ENCODE results near the gene LCN6. TPM values are rescaled to one million over a fixed set of nuclear protein-coding genes. Genes with fewer than 3 reads are reported as not detected.

The LCN6 gene
- total and polyA plus RNA-seq, 9 of the 15 experiments (the other 6 are each of a cell fraction or from before 2014, with no cell fraction given): 0.10 to 0.45 (median 0.37) TPM; not detected in 5

GRCh38 chr9:136694163-136694871, 54.0 kb downstream of the LCN6 start (continued):
- TF ChIP-seq ZKSCAN1 (IDR thresholded peaks at IDR 0.05; ENCODE audit: low read depth, low read length) (0 out of 2 replicates have a peak, but pooled peaks have one; percentile 13), RCOR1 (IDR thresholded peaks at IDR 0.05; ENCODE audit: borderline replicate concordance in 1 of 2, low read depth in 2 of 2, low read length in 2 of 2) (0 out of 4 replicates have a peak, but pooled peaks of 1 of the 2 experiments have one; percentile 26), JUNB (CRISPR knock-in tag; conservative IDR thresholded peaks at IDR 0.05) (no peak), MAZ (CRISPR knock-in tag; conservative IDR thresholded peaks at IDR 0.05 in 1 of 2, IDR thresholded peaks at IDR 0.05 in 1 of 2) (peak; percentile 71 to 77; a peak in 3 of 4 replicates), ZNF165 (CRISPR knock-in tag; IDR thresholded peaks at IDR 0.05; ENCODE audit: borderline replicate concordance) (no peak), CHD2 (IDR thresholded peaks at IDR 0.05; ENCODE audit: low read depth, low read length) (no peak), FOXP4 (CRISPR knock-in tag; IDR thresholded peaks at IDR 0.05; ENCODE audit: borderline replicate concordance) (no peak), DLX4 (CRISPR knock-in tag; IDR thresholded peaks at IDR 0.05) (no peak), HDAC2 (IDR thresholded peaks at IDR 0.05) (no peak)
- TF ChIP-seq, protein P1, sequence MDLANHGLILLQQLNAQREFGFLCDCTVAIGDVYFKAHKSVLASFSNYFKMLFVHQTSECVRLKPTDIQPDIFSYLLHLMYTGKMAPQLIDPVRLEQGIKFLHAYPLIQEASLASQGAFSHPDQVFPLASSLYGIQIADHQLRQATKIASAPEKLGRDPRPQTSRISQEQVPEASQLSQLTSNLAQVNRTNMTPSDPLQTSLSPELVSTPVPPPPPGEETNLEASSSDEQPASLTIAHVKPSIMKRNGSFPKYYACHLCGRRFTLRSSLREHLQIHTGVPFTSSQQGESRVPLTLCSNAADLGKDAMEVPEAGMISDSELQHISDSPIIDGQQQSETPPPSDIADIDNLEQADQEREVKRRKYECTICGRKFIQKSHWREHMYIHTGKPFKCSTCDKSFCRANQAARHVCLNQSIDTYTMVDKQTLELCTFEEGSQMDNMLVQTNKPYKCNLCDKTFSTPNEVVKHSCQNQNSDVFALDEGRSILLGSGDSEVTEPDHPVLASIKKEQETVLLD (IDR thresholded peaks at IDR 0.05): no peak

Small RNA genes lying within 50 kb of the gene (microRNA-seq; reads per million reads assigned to microRNA genes)
- gene MIR6722 (ENCODE audit: borderline microRNAs expressed): not detected

Small RNA genes lying within 50 kb of the gene (small RNA-seq; reads per million reads assigned to genes)
- gene ATP6V1G1P3 (not detected), gene MIR6722 (not detected)

Other genes with a start within 250 kb of the LCN6 start
Only the 7 nearest of the 22 such genes appear.
- 22.3 and 25.2 TPM in 2 replicates for gene DIPK1B, start 36.0 kb downstream of the LCN6 start, total RNA-seq (2014; rRNA removed)
- 2.8 TPM in 2 replicates for gene DIPK1B, start 36.0 kb downstream of the LCN6 start, total RNA-seq (2014; rRNA removed; fragmentation: Illumina TruSeq; extraction: Trizol)
- 5.9 and 7.4 TPM in 2 replicates for gene DIPK1B, start 36.0 kb downstream of the LCN6 start, total RNA-seq (2015; rRNA removed; fragmentation: Illumina TruSeq; extraction: Trizol)
- 20.4 TPM in 2 replicates for gene DIPK1B, start 36.0 kb downstream of the LCN6 start, total RNA-seq (2021)
- 11.4 and 20.2 TPM in 2 replicates for gene DIPK1B, start 36.0 kb downstream of the LCN6 start, polyA plus RNA-seq (2011; rRNA removed)
- gene DIPK1B, start 36.0 kb downstream of the LCN6 start, polyA plus RNA-seq (2014; fragmentation: Illumina TruSeq; extraction: Trizol): 4.2 and 6.8 TPM in 2 replicates
- under 1 TPM; 0.08 to 0.21 TPM for gene DIPK1B, start 36.0 kb downstream of the LCN6 start, polyA plus RNA-seq (2014; fragmentation: Nextera tagmentation; extraction: Ambion mirVana)
- 20.5 and 21.2 TPM in 2 replicates for gene DIPK1B, start 36.0 kb downstream of the LCN6 start, polyA plus RNA-seq (2014; rRNA removed)
- 0.12 TPM in 1 of 2 replicates, not detected in the other for gene LCN10, start 5.6 kb downstream of the LCN6 start, total RNA-seq (2014; rRNA removed)
- not detected in 2 replicates for gene LCN10, start 5.6 kb downstream of the LCN6 start, total RNA-seq (2014; rRNA removed; fragmentation: Illumina TruSeq; extraction: Trizol)
- 0.11 TPM in 1 of 2 replicates, not detected in the other for gene LCN10, start 5.6 kb downstream of the LCN6 start, total RNA-seq (2015; rRNA removed; fragmentation: Illumina TruSeq; extraction: Trizol)
- gene LCN10, start 5.6 kb downstream of the LCN6 start, total RNA-seq (2021): 0.29 TPM in 1 of 2 replicates, not detected in the other
- 0.11 and 0.14 TPM in 2 replicates for gene LCN10, start 5.6 kb downstream of the LCN6 start, polyA plus RNA-seq (2011; rRNA removed)
- 0.11 and 0.21 TPM in 2 replicates for gene LCN10, start 5.6 kb downstream of the LCN6 start, polyA plus RNA-seq (2014; fragmentation: Illumina TruSeq; extraction: Trizol)
- gene LCN10, start 5.6 kb downstream of the LCN6 start, polyA plus RNA-seq (2014; fragmentation: Nextera tagmentation; extraction: Ambion mirVana): under 1 TPM in 1 of 2 experiments, not detected in 1; 0.10 TPM
- gene LCN10, start 5.6 kb downstream of the LCN6 start, polyA plus RNA-seq (2014; rRNA removed): 0.16 TPM in 1 of 2 replicates, not detected in the other
- not detected in 2 replicates for gene LCN8, start 9.7 kb upstream of the LCN6 start, total RNA-seq (2014; rRNA removed)
- not detected in 2 replicates for gene LCN8, start 9.7 kb upstream of the LCN6 start, total RNA-seq (2014; rRNA removed; fragmentation: Illumina TruSeq; extraction: Trizol)
- not detected in 2 replicates for gene LCN8, start 9.7 kb upstream of the LCN6 start, total RNA-seq (2015; rRNA removed; fragmentation: Illumina TruSeq; extraction: Trizol)
- gene LCN8, start 9.7 kb upstream of the LCN6 start, total RNA-seq (2021): not detected in 2 replicates
- gene LCN8, start 9.7 kb upstream of the LCN6 start, polyA plus RNA-seq (2011; rRNA removed): not detected in 2 replicates
- gene LCN8, start 9.7 kb upstream of the LCN6 start, polyA plus RNA-seq (2014; fragmentation: Illumina TruSeq; extraction: Trizol): not detected in 2 replicates
- not detected for gene LCN8, start 9.7 kb upstream of the LCN6 start, polyA plus RNA-seq (2014; fragmentation: Nextera tagmentation; extraction: Ambion mirVana)
- not detected in 2 replicates for gene LCN8, start 9.7 kb upstream of the LCN6 start, polyA plus RNA-seq (2014; rRNA removed)
- gene LCN15, start 16.0 kb upstream of the LCN6 start, total RNA-seq (2014; rRNA removed): not detected in 2 replicates
- gene LCN15, start 16.0 kb upstream of the LCN6 start, total RNA-seq (2014; rRNA removed; fragmentation: Illumina TruSeq; extraction: Trizol): not detected in 2 replicates
- not detected in 2 replicates for gene LCN15, start 16.0 kb upstream of the LCN6 start, total RNA-seq (2015; rRNA removed; fragmentation: Illumina TruSeq; extraction: Trizol)
- gene LCN15, start 16.0 kb upstream of the LCN6 start, total RNA-seq (2021): not detected in 2 replicates
- gene LCN15, start 16.0 kb upstream of the LCN6 start, polyA plus RNA-seq (2011; rRNA removed): 0.11 TPM in 1 of 2 replicates, not detected in the other
- not detected in 2 replicates for gene LCN15, start 16.0 kb upstream of the LCN6 start, polyA plus RNA-seq (2014; fragmentation: Illumina TruSeq; extraction: Trizol)
- not detected for gene LCN15, start 16.0 kb upstream of the LCN6 start, polyA plus RNA-seq (2014; fragmentation: Nextera tagmentation; extraction: Ambion mirVana)
- 0.13 and 0.66 TPM in 2 replicates for gene LCN15, start 16.0 kb upstream of the LCN6 start, polyA plus RNA-seq (2014; rRNA removed)
- 113 and 143 TPM in 2 replicates for gene TMEM141, start 42.8 kb upstream of the LCN6 start, total RNA-seq (2014; rRNA removed)
- 36.2 and 53.6 TPM in 2 replicates for gene TMEM141, start 42.8 kb upstream of the LCN6 start, total RNA-seq (2014; rRNA removed; fragmentation: Illumina TruSeq; extraction: Trizol)
- 68.9 and 69.5 TPM in 2 replicates for gene TMEM141, start 42.8 kb upstream of the LCN6 start, total RNA-seq (2015; rRNA removed; fragmentation: Illumina TruSeq; extraction: Trizol)
- gene TMEM141, start 42.8 kb upstream of the LCN6 start, total RNA-seq (2021): 78.7 and 94.7 TPM in 2 replicates
- 74.8 and 80.1 TPM in 2 replicates for gene TMEM141, start 42.8 kb upstream of the LCN6 start, polyA plus RNA-seq (2011; rRNA removed)
- gene TMEM141, start 42.8 kb upstream of the LCN6 start, polyA plus RNA-seq (2014; fragmentation: Illumina TruSeq; extraction: Trizol): 110 and 112 TPM in 2 replicates
- gene TMEM141, start 42.8 kb upstream of the LCN6 start, polyA plus RNA-seq (2014; fragmentation: Nextera tagmentation; extraction: Ambion mirVana): 10 to 100 TPM; 21.5 to 35.8 TPM
- 123 and 134 TPM in 2 replicates for gene TMEM141, start 42.8 kb upstream of the LCN6 start, polyA plus RNA-seq (2014; rRNA removed)
- 0.12 TPM in 1 of 2 replicates, not detected in the other for gene CCDC183, start 47.8 kb upstream of the LCN6 start, total RNA-seq (2014; rRNA removed)
- not detected in 2 replicates for gene CCDC183, start 47.8 kb upstream of the LCN6 start, total RNA-seq (2014; rRNA removed; fragmentation: Illumina TruSeq; extraction: Trizol)
- 0.19 and 0.22 TPM in 2 replicates for gene CCDC183, start 47.8 kb upstream of the LCN6 start, total RNA-seq (2015; rRNA removed; fragmentation: Illumina TruSeq; extraction: Trizol)
- 0.29 and 0.54 TPM in 2 replicates for gene CCDC183, start 47.8 kb upstream of the LCN6 start, total RNA-seq (2021)
- 0.60 and 0.65 TPM in 2 replicates for gene CCDC183, start 47.8 kb upstream of the LCN6 start, polyA plus RNA-seq (2011; rRNA removed)
- gene CCDC183, start 47.8 kb upstream of the LCN6 start, polyA plus RNA-seq (2014; fragmentation: Illumina TruSeq; extraction: Trizol): 0.12 and 0.33 TPM in 2 replicates
- gene CCDC183, start 47.8 kb upstream of the LCN6 start, polyA plus RNA-seq (2014; fragmentation: Nextera tagmentation; extraction: Ambion mirVana): not detected
- 0.21 and 1.7 TPM in 2 replicates for gene CCDC183, start 47.8 kb upstream of the LCN6 start, polyA plus RNA-seq (2014; rRNA removed)
- 141 and 154 TPM in 2 replicates for gene RABL6, start 59.4 kb upstream of the LCN6 start, total RNA-seq (2014; rRNA removed)
- gene RABL6, start 59.4 kb upstream of the LCN6 start, total RNA-seq (2014; rRNA removed; fragmentation: Illumina TruSeq; extraction: Trizol): 34.2 and 44.6 TPM in 2 replicates
- 84.5 and 85.0 TPM in 2 replicates for gene RABL6, start 59.4 kb upstream of the LCN6 start, total RNA-seq (2015; rRNA removed; fragmentation: Illumina TruSeq; extraction: Trizol)
- 165 and 181 TPM in 2 replicates for gene RABL6, start 59.4 kb upstream of the LCN6 start, total RNA-seq (2021)
- gene RABL6, start 59.4 kb upstream of the LCN6 start, polyA plus RNA-seq (2011; rRNA removed): 109 and 142 TPM in 2 replicates
- gene RABL6, start 59.4 kb upstream of the LCN6 start, polyA plus RNA-seq (2014; fragmentation: Illumina TruSeq; extraction: Trizol): 68.9 and 82.6 TPM in 2 replicates
- gene RABL6, start 59.4 kb upstream of the LCN6 start, polyA plus RNA-seq (2014; fragmentation: Nextera tagmentation; extraction: Ambion mirVana): 1 to 10 TPM; 5.6 to 6.4 TPM
- gene RABL6, start 59.4 kb upstream of the LCN6 start, polyA plus RNA-seq (2014; rRNA removed): 121 and 124 TPM in 2 replicates

All from K562 (cell line).